Lower leg skin (tissue), 3 donors: Measurements from ENCODE around the gene DIRAS3.

ENCODE experiments used
- POLR2A ChIP-seq, 2 donors: fragments of 450-650 bp; IDR thresholded peaks; one replicate each; pipeline ENCODE4 v1.6.1; 2016 to 2017; ENCODE audit warnings: antibody characterized with exemption in 2 of 2, mild to moderate bottlenecking in 1 of 2, moderate library complexity in 1 of 2
- TF ChIP-seq, protein P1 (sequence below), 3 donors: fragments of 450-650 bp; IDR thresholded peaks; one replicate each; pipeline ENCODE4 v1.5.1; 2016; ENCODE audit warnings: antibody characterized with exemption in 3 of 3, mild to moderate bottlenecking in 3 of 3, moderate library complexity in 2 of 3

GRCh38 chr1:68013351-68013750 is 37.1 kb downstream of the DIRAS3 start:
- TF ChIP-seq, protein P1, sequence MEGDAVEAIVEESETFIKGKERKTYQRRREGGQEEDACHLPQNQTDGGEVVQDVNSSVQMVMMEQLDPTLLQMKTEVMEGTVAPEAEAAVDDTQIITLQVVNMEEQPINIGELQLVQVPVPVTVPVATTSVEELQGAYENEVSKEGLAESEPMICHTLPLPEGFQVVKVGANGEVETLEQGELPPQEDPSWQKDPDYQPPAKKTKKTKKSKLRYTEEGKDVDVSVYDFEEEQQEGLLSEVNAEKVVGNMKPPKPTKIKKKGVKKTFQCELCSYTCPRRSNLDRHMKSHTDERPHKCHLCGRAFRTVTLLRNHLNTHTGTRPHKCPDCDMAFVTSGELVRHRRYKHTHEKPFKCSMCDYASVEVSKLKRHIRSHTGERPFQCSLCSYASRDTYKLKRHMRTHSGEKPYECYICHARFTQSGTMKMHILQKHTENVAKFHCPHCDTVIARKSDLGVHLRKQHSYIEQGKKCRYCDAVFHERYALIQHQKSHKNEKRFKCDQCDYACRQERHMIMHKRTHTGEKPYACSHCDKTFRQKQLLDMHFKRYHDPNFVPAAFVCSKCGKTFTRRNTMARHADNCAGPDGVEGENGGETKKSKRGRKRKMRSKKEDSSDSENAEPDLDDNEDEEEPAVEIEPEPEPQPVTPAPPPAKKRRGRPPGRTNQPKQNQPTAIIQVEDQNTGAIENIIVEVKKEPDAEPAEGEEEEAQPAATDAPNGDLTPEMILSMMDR (IDR thresholded peaks at IDR 0.05): no peak
- TF ChIP-seq POLR2A (IDR thresholded peaks at IDR 0.05): no peak
